Spleen (tissue), 7 donors: ENCODE data around the gene NDUFB8.

ENCODE experiments used
- CTCF ChIP-seq, 11 experiments: fragments of 200-600 bp in 7 of 11; fragments of 450-650 bp in 4 of 11; sonication (generic) in 4 of 11; IDR thresholded peaks in 8 of 11; conservative IDR thresholded peaks in 3 of 11; 1 replicate in 7 of 11; 2 replicates in 4 of 11; pipeline versions ENCODE4 v1.4.0 to v1.8.0; 2016 to 2021; ENCODE audit warnings: antibody characterized with exemption in 11 of 11, inconsistent platforms in 4 of 11, mild to moderate bottlenecking in 1 of 11
- POLR2A ChIP-seq, 3 donors: fragments of 450-650 bp; IDR thresholded peaks; one replicate each; pipeline ENCODE4 v1.5.1; 2017; ENCODE audit warnings: antibody characterized with exemption in 3 of 3, mild to moderate bottlenecking in 1 of 3
- donor health status: DM: no; HTN: no; CAD: no; lungs with moderate emphysema.
- donor health status: DM: no; HTN: no; CAD: no.
- donor health status: DM: no; HTN: no; CAD: no.

- TF ChIP-seq POLR2A (IDR thresholded peaks at IDR 0.05) (no peak), CTCF (IDR thresholded peaks at IDR 0.05 in 8 of 11, conservative IDR thresholded peaks at IDR 0.05 in 3 of 11) (no peak)
Observed at GRCh38 chr10:100534726-100535125, 5.1 kb upstream of the NDUFB8 start.
